GM21367 (cell line): ENCODE data around the gene URAD.
"Not testable (repeated sequence)": the region's sequence is repeated elsewhere in the genome, so short reads cannot be mapped to it uniquely, and the experiment has no call there.

Source experiments
- ATAC-seq: cut with Tn5 transposase; IDR thresholded peaks from one replicate; pipeline ENCODE4 v1.9.1; 2021; ENCODE audit not compliant: unreplicated experiment

URAD gene

DNA sequence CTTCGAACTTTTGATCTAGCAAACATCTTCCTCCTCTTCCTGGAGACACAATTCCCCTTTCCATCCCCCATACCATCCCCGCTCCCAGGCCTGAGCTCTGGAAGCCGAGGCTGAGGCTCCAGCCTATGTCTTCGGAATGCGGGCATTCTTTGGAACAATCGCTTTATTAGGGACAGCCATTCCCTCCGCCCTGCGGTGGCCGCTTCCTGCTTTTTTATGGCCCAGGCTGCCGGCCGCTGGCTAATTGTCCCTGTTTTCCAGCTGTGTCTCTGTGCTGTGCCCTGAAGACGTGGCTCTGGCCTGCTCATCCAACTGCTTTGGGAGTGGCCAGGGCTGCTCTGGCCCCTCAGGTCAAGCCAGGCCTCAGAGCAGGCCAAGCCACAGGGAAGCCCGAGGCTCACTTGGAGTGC lies 17.3 kb downstream of the URAD start:
- ATAC-seq: no peak

DNA sequence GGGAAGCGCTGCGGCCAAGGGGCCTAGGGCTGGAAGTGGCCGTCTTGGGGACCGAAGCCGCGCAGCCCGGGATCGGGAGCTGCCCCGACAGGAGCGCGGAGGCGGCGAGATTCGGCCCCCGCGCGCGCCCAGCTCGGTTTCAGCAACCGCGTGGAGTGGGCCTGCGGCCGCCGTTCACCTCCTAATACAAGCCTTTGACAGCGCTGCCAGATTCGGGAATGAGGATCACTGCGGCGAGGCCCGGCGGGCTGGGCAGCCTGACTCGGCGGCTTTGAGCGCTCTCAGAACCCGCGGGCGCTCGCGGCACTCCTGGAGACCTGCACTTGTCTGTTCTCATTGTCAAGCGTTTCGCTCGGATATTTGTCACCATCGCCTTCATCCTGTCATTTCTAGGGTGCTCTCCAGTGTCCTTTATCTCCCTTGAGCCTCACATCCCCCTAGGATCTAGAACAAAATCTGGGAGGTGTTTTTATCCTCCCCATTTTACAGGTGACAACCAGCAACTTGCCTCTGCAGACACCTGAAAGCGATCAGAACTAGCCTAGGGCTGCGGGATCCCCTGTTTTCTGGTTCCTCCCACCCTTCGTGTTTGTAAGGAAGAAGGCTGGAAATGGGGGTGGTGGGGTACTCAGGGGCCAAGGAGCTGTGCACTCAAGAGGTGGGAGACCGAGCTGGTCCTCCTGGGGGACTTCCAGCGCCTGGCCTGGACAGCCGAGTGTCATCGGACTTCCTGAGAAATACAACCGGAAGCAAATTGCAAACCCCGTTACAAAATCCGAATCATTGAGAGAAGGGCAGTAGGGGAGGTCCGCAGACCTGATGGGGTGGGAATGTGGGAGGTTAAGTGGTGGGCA lies 17.9 kb downstream of the URAD start:
- ATAC-seq: no peak

DNA sequence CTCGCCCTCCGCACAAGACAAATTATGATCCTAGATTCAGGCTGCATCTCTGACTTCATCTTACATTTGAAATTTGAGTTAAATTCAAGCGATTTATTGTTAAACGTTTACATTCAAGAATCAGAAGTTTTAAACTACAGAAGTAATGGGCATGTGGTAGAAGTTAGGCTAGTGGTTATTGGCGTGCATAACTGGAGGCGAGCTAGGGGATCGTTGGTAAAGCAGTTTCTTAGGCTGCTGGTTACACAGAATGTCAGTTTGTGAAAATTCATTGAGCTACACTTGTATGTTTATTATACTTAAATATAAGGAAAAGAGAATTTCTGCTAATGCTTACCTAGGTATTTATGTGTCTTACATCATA lies 18.6 kb downstream of the URAD start:
- ATAC-seq: no peak

DNA sequence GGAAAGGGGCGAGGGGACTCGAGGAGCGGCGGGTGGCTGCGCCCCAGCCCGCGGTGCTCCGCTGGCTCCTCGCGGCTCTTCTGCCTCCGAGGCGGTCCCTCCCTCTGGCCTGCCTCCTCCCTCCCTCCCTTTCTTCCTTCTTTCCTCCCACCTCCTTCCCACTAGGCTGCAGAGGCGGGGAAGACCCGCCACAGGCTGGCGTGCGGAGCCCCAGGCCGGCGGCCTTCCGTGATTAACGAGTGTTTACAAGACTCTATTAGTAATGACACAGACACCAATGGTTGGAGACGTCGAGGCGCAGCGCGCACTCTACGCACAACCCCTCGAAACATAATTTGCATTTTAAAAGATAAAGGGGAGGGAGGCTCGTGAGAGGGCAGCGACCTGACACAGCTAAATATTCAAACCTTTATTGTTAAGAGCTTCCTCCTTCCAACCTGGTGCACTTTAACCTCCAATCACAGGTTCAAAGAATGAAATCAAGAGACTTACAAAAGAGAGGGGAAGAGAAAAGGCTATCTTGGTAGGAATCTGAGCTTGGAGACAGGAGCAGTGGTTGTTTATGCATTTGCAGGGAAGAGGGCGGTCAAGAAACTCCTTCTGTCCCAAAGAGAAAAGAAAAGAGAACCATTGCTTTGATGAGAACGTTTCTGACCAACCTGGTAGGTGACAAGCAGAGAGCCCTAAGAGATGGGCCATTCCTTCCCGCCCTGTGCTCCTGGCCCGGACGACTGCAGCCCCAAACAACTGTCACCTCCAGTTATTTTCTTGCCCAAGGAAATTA lies 19.2 kb downstream of the URAD start, which contains the start of gene CDX2:
Gene CDX2, minus strand, starts transcription at position 234 of the 784 bp plus-strand sequence. CDS start 309 bp downstream, outside the sequence.
- no peak for ATAC-seq

DNA sequence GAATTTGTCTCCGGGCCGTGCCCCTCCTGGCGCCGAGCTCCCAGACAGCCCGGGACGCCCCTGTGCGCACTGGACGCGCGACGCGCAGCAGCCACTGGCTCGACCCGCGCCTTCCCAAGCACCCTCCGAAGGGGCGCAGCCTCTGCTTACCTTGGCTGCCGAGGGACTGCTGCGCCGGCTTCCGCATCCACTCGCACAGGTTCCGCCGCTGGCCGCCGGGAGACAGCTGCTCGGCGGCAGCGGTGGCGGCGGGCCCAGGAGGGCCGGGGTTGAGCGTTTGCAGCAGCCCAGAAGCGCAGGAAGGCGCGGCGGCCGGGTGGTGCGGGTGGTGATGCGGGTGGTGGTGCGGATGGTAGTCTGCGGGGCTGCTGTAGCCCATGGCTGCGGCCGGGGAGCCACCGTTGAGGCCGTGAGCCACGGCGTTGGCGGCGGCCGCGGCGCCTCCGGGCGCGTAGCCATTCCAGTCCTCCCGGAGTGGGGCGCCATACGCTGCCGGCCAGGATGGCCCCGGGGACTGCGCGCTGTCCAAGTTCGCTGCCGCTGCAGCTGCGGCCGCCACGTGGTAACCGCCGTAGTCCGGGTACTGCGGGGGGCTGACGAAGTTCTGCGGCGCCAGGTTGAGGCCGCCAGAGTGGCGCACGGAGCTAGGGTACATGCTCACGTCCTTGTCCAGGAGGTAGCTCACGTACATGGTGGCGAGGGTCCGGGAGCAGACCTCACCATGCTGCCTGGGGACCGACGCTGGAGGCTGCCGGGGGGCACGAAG lies 20.0 kb downstream of the URAD start:
- no peak for ATAC-seq

DNA sequence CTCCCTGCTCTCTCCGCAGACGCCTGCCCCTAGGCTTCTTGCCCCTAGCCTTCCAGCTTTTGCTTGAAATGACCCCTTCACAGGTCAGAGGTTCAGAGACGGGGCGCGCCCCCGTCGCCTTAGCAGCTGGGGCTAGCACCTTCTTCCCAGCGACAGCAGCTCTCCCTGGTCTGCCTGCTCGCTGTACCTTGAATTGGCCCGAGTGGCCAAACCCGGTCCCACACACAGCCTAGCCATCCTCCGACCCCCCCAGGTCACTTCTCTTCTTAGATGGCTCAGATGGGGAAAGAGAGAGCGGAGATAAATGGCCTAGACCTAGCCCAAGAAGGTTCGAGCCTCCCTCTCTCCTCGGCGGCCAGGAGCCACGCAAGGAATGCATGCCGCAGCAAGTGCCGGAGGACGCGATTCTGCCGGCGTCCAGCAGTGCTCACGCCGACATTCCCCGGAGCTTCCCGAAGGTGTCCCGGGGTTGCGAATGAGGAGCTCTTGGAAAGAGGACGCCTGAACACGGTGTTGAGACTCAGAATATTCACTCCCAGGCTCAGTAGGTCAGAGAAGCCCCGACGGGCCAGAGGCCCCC lies 20.7 kb downstream of the URAD start:
- ATAC-seq: no peak

DNA sequence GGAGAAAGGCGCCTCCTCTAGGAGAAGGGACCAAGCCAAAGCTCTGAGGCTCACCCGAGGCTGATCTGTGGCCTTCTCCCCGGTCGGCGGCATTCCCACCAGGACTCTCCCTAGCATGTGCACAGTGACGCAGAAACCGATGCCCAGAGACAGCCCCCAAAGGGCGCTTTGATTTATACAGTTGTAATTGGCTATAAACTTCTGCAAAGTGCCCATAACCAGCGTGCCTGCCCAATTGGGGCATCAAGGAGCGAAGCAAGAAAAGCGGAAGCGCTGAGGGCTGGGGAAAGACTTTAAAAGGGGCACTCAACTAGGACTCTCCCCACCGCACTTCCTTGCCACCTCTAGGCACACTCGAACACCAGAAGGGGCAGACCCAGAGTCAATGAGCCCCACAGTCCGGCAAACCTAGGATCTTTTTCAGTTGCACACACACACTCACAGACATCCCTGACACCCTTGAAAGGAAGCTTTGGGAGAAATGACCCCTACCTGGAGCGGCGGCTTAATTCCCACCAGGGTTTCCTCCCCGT lies 21.2 kb downstream of the URAD start:
- no peak for ATAC-seq

DNA sequence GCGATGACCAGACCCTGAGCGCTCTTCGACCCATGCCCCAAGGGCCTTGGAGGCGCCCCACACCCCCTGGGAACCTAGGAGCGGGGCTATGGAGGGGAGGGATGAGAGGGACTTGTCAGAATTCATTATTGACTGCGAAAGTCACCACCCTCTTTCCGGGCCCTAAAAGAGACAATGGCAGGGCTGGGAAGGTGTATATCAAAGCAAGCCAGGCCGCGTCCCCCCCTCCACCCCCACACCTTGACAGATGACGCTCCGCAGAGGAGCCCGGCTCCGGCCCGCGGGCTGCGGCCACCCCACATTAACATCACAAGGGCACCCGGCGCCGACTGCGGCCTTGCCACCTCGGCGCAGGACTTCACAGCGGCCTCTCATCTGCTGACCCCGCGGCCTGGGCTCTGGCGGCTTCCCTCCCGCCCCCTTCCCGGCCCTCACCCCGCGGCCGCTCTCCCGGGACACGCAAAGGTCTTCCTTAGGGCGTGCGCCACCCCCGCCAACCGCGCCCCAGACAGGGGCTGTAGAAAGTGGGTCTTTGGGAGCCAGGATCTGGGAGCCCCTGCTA lies 21.8 kb downstream of the URAD start:
- ATAC-seq: no peak

DNA sequence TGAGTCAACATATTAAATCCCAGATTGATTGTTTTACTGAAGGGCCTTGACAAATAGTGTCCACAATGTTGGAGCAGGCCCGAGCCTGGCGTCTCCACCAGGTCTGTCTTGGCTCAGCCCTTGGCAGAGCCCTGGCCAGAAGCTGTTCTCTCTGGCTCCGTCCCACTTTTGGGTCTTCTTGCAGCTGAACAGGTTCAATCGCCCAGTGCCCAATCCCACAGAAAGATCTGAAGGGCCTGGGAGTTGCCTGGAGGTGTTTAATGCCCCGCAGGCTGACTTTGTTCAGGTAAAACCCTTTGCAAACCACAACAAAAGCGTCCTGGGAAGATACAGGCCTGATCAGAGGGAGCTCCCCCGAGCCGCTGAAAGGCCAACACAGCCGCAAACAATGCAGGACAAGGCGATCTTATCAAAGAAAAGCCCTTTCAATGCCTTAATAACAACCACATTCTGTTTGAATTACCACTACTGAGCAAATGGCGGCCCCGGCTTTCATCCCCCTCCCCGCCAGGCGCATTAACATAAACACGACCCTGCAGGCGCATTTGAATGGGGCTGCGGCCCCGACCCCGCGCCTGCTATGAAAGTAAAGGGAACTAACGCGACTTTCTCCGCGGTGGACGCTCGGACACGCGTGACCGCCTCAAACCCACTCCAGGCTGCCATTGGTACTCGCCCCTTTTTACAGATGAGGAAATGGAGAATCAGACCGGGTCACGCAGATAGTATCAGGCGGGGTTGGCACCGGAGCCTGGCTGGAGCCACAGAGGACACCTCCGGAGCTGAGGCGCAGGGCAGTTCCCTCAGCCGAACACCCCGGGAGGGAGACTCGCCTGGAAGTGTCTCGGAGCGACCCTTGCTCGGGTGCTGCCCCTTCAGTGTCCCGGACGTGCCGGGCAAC lies 22.5 kb downstream of the URAD start:
- no peak for ATAC-seq

DNA sequence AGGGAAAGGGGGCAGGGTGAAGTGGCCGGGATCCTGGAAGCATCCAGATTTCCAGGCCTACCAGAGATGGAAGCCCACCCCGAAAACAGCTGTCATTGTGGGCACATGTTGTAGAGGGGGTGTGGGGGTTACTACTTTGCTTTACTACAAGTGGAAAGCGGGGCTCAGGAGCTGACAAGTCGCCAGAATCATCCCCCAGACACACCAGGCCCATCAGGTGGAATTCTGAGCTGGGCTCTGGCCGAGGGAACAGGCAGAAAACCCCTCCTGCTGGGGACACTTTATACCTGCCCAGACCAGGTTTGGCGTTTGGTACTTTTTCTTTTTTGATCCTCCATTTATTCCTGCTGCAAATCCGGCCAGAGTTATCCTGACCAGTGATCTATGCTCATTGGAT lies 23.2 kb downstream of the URAD start:
- ATAC-seq: no peak

DNA sequence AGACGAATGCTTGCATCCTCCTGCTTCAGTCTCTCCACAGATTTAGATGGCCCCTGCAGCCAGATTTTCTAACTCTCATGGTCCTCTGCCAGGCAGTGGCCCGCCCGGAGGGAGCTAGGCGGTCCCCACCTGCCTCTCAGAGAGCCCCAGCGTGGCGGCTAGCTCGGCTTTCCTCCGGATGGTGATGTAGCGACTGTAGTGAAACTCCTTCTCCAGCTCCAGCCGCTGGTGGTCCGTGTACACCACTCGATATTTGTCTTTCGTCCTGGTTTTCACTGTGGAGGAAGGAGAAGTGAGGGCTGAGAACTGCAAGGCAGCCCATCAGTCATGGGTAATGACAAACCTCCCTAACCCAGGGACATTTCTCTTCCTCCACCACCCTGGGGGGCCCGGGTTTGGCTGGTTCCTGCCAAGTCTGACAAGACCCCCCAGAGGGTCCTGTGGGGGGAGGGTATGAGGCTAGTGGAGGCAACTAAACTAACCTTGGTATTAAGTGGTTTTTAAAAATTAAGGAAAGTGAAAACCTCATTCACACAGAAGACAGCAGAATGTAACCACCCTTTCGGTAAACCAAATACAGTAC lies 23.7 kb downstream of the URAD start:
- ATAC-seq: no peak

DNA sequence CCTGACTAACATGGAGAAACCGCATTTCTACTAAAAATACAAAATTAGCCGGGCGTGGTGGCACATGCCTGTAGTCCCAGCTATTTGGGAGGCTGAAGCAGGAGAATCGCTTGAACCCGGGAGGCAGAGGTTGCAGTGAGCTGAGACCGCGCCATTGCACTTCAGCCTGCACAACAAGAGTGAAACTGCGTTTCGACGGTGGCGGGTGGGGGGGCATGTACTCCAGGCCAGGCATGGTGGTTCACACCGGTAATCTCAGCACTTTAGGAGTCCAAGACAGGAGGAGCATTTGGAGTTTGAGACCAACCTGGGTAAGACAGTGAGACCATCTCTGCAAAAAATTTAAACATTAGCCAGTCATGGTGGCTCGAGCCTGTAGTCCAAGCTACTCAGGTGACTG lies 24.3 kb downstream of the URAD start:
- ATAC-seq: not testable (repeated sequence)

DNA sequence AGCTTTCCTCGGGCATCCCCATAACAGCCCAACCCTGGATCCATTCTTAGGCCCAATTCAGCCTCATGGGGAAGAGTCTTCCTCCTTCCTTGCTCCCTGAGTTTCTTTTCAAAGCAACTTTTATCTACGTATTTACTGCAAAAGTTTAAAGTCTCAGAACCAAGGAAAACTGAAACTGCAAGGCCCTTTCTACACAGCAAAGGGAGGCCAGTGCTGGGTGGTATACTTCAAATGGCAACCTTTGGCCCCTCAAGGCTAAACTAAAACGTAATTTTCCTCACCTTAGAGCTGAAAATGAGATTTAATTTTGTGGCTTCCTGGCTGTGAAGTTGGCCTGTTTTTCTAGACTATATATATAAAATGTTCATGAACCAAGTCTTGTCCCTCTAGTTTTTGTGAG lies 25.0 kb downstream of the URAD start:
- no peak for ATAC-seq

DNA sequence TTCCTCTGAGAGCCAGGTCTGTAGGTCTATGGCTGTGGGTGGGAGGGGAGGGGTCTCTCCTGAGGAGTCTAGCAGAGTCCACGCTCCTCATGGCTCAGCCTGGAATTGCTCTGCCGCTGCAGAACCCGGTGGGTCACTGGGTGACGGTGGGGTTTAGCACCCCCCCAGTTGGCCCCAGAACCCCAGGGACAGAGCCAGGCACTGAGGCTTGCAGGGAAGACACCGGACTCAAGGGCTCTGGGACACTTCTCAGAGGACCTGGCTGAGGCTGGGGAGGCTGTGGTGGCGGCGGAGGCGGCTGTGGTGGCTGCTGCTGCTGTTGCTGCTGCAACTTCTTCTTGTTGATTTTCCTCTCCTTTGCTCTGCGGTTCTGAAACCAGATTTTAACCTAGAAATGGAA lies 25.5 kb downstream of the URAD start:
- no peak for ATAC-seq

DNA sequence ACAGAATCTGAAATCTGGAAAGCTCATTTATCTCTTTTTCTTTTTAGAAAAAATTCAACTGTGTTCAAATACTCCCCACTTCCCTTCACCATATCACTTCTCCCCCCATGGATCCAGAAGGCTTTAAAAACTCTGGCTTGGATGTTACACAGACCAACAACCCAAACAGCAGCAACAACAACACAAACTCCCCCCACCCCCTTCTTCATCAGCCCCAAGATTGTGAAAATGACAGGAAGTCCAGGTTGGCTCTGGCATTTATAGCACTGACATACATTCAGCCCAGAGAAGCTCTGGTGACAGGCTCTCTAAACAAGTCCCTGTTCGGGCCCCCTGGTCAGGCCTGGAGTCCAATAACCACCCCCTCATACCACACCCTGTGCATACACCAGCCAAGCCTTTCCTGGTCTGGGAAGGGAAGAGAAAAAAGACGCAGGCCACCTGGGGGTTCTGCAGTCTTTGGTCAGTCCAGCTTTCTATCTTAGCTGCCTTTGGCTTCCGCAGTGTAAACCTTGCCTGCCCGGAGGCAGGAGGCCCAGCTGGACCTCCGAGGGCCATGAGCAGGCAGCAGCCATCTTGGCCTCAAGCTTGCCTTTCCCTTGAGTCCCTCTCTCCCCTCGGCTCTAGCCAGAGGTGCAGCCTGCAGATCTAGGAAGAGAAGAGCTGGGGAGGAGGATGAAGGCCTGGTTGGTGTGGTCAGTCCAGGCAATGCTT lies 26.2 kb downstream of the URAD start:
- no peak for ATAC-seq

DNA sequence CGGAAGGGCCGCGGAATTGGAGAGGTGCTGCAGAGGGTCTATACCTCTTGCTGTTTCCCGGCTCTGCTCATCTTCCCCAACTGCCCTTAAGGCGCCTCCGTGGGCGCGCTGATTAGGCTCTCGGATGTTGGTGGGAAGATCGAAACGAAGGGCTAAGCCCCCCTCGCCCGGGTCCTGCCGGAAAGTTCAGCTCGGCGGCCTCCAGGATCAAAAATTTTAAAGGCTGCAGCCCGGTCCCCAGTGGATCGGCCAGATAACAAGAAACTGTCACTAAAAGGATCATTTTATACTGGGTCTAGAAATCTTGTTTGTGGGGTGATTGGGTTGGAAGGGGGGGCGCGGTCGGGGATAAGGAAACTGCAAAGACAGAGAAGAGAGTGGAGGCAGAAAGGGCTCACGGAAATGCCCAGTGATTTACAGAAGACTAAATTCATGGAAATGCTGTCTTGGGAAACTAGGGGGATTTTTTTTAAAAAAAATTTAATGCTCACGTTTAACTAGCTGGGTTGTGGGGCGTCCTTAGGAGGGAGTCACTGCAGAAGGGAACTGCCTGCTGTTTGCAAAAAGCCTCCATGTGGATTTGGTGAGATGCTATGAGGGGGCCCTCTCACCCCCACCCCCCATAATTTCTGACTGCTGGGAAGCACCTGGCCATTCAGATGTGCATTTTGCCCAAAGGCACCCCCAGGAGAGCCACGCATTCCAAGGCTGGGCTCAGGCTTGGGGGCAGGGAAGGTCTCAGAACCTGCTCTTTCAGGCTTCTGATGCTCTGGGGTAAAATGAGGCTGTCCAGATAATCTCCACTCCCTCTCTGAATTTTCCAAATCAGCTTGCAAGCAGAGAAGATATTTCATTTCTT lies 27.0 kb downstream of the URAD start:
- ATAC-seq: no peak

DNA sequence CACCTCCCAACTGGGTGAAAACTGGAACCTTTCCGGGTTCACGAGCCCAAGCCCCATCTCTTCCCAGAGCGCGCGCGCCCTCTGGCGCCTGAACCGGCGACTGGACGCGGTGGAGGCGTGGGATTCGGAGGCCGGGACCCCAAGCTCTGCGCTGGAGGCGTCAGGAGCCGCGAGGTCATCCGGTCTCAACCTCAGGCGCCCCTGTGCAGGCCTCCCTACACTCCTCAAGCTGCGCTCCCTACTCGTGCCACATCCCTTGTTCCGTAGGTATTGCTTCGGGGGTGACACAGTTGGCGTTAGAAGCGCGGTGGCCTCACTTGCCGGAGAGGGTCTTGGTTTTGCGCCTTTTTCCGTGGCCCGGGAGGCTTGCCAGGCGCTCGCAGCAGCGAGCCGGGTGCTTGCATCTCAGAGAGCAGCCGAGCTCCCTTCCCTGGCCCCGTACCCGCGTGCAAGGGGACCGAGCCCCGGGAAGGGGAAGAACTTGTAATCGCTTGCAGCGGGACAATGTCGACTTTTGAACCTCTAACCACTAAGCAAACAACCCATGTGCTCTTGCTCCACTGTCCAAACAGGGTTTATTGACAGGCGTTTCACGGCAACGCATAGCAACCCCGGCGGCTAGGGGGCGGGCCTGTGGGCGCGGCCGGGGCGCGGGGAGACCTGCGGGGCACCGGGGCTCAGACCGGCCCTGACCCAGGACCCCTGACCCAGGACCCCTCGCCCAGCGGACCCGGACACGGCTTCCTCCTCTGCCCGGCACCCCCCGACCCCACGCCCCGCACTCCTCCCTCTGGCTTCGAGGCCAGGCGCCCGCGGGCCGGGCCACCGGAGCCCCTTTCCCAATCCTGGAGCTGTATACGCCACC lies 27.9 kb downstream of the URAD start:
- ATAC-seq: no peak
